NCI-H345 treated with DMSO at 0.1 percent for 48 hours (cell line): Measurements from ENCODE around the gene POLRMT.
"Not testable (repeated sequence)": the region's sequence is repeated elsewhere in the genome, so short reads cannot be mapped to it uniquely, and the experiment has no call there.

ENCODE experiments used
- DNase-seq: peaks from one replicate; lab custom pipeline; 2025; ENCODE audit not compliant: unreplicated experiment; lab: John Stamatoyannopoulos, UW

Gene POLRMT

GRCh38 chr19:613732-614567 lies 19.4 kb downstream of the POLRMT start:
- DNase-seq = no peak

- DNase-seq = no peak
Measured at GRCh38 chr19:612941-613340, 20.4 kb downstream of the POLRMT start.

- no peak for DNase-seq
Measured at GRCh38 chr19:611481-611868, 21.9 kb downstream of the POLRMT start.

- DNase-seq = no peak
Measured at GRCh38 chr19:610801-611480, 22.4 kb downstream of the POLRMT start.

- DNase-seq = no peak
Measured at GRCh38 chr19:610071-610800, 23.1 kb downstream of the POLRMT start.

GRCh38 chr19:609004-609346 lies 24.4 kb downstream of the POLRMT start:
- DNase-seq = no peak

- DNase-seq = no peak
Measured at GRCh38 chr19:608155-609003, 25.0 kb downstream of the POLRMT start.

- no peak for DNase-seq
Measured at GRCh38 chr19:607301-608154, 25.8 kb downstream of the POLRMT start.

GRCh38 chr19:605061-605971 lies 28.0 kb downstream of the POLRMT start:
- not testable (repeated sequence) for DNase-seq

GRCh38 chr19:604355-604754 lies 29.0 kb downstream of the POLRMT start:
- DNase-seq = no peak

GRCh38 chr19:603779-604178 lies 29.6 kb downstream of the POLRMT start:
- not testable (repeated sequence) for DNase-seq

- not testable (repeated sequence) for DNase-seq
Measured at GRCh38 chr19:603302-603639, 30.1 kb downstream of the POLRMT start.

- no peak for DNase-seq
Measured at GRCh38 chr19:602391-603301, 30.7 kb downstream of the POLRMT start.

GRCh38 chr19:601790-602189 lies 31.5 kb downstream of the POLRMT start:
- DNase-seq = no peak

GRCh38 chr19:601310-601709 lies 32.0 kb downstream of the POLRMT start:
- no peak for DNase-seq

- DNase-seq = no peak
Measured at GRCh38 chr19:597406-598315, 35.7 kb downstream of the POLRMT start.

- no peak for DNase-seq
Measured at GRCh38 chr19:596263-596655, 37.1 kb downstream of the POLRMT start.
